ENCODE results near the gene PLET1.

DNA sequence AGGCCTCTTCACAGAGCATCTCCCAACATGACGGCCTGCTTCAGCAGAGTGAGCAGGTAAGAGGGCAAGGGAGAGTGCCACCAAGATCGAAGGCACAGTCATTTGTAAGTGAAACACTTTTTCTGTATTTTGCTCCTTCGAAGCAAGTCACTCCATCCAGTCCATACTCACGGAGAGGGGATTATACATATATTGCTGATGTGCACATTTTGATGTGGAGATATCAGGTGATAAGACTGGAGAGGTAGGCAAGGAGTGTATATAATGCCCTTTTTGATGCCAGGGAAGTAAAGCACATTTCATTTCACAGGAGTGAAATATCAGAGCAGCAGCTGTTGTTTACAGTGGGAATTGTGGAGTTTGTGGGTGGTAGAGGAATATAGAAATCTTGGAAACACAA is 23.2 kb downstream of the PLET1 start:
- TF ChIP-seq POLR2A (IDR thresholded peaks at IDR 0.05; ENCODE audit: low read depth, low read length) (no peak), JUN (IDR thresholded peaks at IDR 0.05; ENCODE audit: borderline replicate concordance, insufficient read depth, insufficient read length, low read depth) (no peak), EZH2 (IDR thresholded peaks at IDR 0.05; ENCODE audit: borderline replicate concordance, low read depth, low read length, severe bottlenecking) (no peak), POLR2AphosphoS5 (IDR thresholded peaks at IDR 0.05; ENCODE audit: insufficient read depth, low read depth, low read length) (no peak), GATA2 (IDR thresholded peaks at IDR 0.05; ENCODE audit: insufficient read depth, insufficient read length, low read depth, low read length) (no peak), MYC (IDR thresholded peaks at IDR 0.05; ENCODE audit: low read depth, low read length) (no peak)
- TF ChIP-seq, protein P1, sequence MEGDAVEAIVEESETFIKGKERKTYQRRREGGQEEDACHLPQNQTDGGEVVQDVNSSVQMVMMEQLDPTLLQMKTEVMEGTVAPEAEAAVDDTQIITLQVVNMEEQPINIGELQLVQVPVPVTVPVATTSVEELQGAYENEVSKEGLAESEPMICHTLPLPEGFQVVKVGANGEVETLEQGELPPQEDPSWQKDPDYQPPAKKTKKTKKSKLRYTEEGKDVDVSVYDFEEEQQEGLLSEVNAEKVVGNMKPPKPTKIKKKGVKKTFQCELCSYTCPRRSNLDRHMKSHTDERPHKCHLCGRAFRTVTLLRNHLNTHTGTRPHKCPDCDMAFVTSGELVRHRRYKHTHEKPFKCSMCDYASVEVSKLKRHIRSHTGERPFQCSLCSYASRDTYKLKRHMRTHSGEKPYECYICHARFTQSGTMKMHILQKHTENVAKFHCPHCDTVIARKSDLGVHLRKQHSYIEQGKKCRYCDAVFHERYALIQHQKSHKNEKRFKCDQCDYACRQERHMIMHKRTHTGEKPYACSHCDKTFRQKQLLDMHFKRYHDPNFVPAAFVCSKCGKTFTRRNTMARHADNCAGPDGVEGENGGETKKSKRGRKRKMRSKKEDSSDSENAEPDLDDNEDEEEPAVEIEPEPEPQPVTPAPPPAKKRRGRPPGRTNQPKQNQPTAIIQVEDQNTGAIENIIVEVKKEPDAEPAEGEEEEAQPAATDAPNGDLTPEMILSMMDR (IDR thresholded peaks at IDR 0.05; ENCODE audit: extremely low read depth in 1 of 2, insufficient read depth in 1 of 2, low read depth in 1 of 2, low read length in 2 of 2): no peak
- TF ChIP-seq, protein P2, sequence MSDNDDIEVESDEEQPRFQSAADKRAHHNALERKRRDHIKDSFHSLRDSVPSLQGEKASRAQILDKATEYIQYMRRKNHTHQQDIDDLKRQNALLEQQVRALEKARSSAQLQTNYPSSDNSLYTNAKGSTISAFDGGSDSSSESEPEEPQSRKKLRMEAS (IDR thresholded peaks at IDR 0.05; ENCODE audit: insufficient read depth, insufficient read length): no peak

Data from endothelial cell of umbilical vein (primary cell).